Esophagus squamous epithelium (tissue), 4 donors: Measurements from ENCODE around the gene KCNAB2.

Experiments
- CTCF ChIP-seq, 6 experiments: fragments of 450-650 bp in 4 of 6; fragments of 200-600 bp in 2 of 6; sonication (generic) in 2 of 6; IDR thresholded peaks; one replicate each; pipeline ENCODE4 v1.5.1; 2016 to 2019; ENCODE audit warnings: antibody characterized with exemption in 6 of 6, mild to moderate bottlenecking in 4 of 6, moderate library complexity in 4 of 6
- POLR2A ChIP-seq, 4 donors: fragments of 450-650 bp; IDR thresholded peaks; one replicate each; pipeline ENCODE4 v1.6.1; 2017; ENCODE audit warnings: antibody characterized with exemption in 4 of 4, mild to moderate bottlenecking in 4 of 4, moderate library complexity in 3 of 4

GRCh38 chr1:6145396-6145750 lies 99.7 kb downstream of the KCNAB2 start:
- no peak for TF ChIP-seq CTCF (IDR thresholded peaks at IDR 0.05)
- TF ChIP-seq POLR2A (IDR thresholded peaks at IDR 0.05), result no peak
